Hepatocyte (in vitro differentiated cells): ENCODE data around the gene ZCCHC7.

Source experiments
- CTCF ChIP-seq: fragments of 200-600 bp; sonication (generic); IDR thresholded peaks from 2 replicates; pipeline ENCODE4 v1.5.1; 2016; ENCODE audit warnings: antibody characterized with exemption, mild to moderate bottlenecking; ENCODE audit not compliant: poor library complexity
- EZH2 ChIP-seq: fragments of 200-600 bp; sonication (generic); IDR thresholded peaks from 2 replicates; pipeline ENCODE4 v1.6.1; 2016; ENCODE audit warnings: antibody characterized with exemption, mild to moderate bottlenecking, borderline replicate concordance
- EZH2phosphoT487 ChIP-seq: fragments of 200-600 bp; sonication (generic); IDR thresholded peaks from one replicate; pipeline ENCODE4 v1.6.1; 2018; ENCODE audit warnings: antibody characterized with exemption, mild to moderate bottlenecking, low read depth, moderate library complexity; ENCODE audit not compliant: unreplicated experiment, severe bottlenecking

- TF ChIP-seq EZH2 (no peak), CTCF (no peak), EZH2phosphoT487 (no peak)
Observed at GRCh38 chr9:37119907-37120842, at the start of gene ZCCHC7.
